HCT116 (cell line): Measurements from ENCODE around the gene LDAF1. TPM values are rescaled to one million over a fixed set of nuclear protein-coding genes. Genes with fewer than 3 reads are reported as not detected.

Source experiments
- ATAC-seq: fragments of 200-7000 bp; cut with Tn5 transposase; 2 replicates; pipeline ENCODE4 v1.9.1; 2020; ENCODE audit warnings: mild to moderate bottlenecking, moderate library complexity
- BruUV-seq: library from RNA; stranded (reverse); fragments of 400-500 nt; replicated peaks from 2 replicates; lab custom pipeline; 2021; lab: Mats Ljungman, UMichigan
- CTCF ChIA-PET: fragments of 300-600 bp; sonication (Branson Sonifier 250); formaldehyde crosslinking; loops from one replicate; lab custom pipeline; 2021; ENCODE audit warnings: antibody characterized with exemption; lab: Charles Lee
- POLR2A ChIA-PET: fragments of 300-600, 350-600 bp; sonication (Branson Sonifier 250); formaldehyde crosslinking; loops from one replicate; lab custom pipeline; 2021; ENCODE audit warnings: antibody characterized with exemption; lab: Charles Lee
- RAD21 ChIA-PET, 2 experiments: fragments of 300-600 bp; sonication (Branson Sonifier 250); formaldehyde crosslinking; loops; one replicate each; lab custom pipeline; 2023; ENCODE audit warnings: low total read pairs in 2 of 2; ENCODE audit not compliant: uncharacterized antibody in 2 of 2, unreplicated experiment in 2 of 2, low non-redundant PET in 1 of 2; lab: Charles Lee
- DNase-seq: peaks from one replicate; pipeline ENCODE4 v3.0.0-alpha.2; 2010; ENCODE audit warnings: low read depth, low spot score
- H2AFZ ChIP-seq: fragments of 200-600 bp; shearing (Covaris generic), sonication (generic); 2 replicates; pipeline ENCODE4 v1.6.1; 2017; ENCODE audit warnings: low read depth, mixed run types, mixed read lengths, antibody characterized with exemption, low read length; ENCODE audit not compliant: poor library complexity, severe bottlenecking
- H3K27ac ChIP-seq: 2 replicates; pipeline ENCODE4 v1.5.1; 2012; ENCODE audit warnings: low read depth, low read length
- H3K27me3 ChIP-seq: fragments of 200-600 bp; sonication (generic); 2 replicates; pipeline ENCODE4 v1.6.1; 2016; ENCODE audit warnings: mixed run types, low read length, mixed read lengths; ENCODE audit not compliant: insufficient read depth
- H3K36me3 ChIP-seq, 2 experiments: fragments of 200-500 bp in 1 of 2; fragments of 200-600 bp in 1 of 2; sonication (Bioruptor generic) in 1 of 2; sonication (generic) in 1 of 2; 2 replicates each; pipeline versions ENCODE4 v1.5.1 to v1.6.1; 2014 to 2016; ENCODE audit warnings: low read length in 2 of 2, inconsistent platforms in 1 of 2, mixed read lengths in 1 of 2, mixed run types in 1 of 2; ENCODE audit not compliant: insufficient read depth in 2 of 2, control insufficient read depth in 1 of 2
- H3K4me1 ChIP-seq, 2 experiments: fragments of 200-600 bp in 1 of 2; sonication (generic) in 1 of 2; 2 replicates each; pipeline versions ENCODE4 v1.5.1 to v1.6.1; 2012 to 2017; ENCODE audit warnings: low read length in 2 of 2, inconsistent platforms in 1 of 2, mild to moderate bottlenecking in 1 of 2, mixed read lengths in 1 of 2, mixed run types in 1 of 2, moderate library complexity in 1 of 2; ENCODE audit not compliant: insufficient read depth in 2 of 2, control insufficient read depth in 1 of 2
- H3K4me2 ChIP-seq: fragments of 200-600 bp; sonication (generic); 2 replicates; pipeline ENCODE4 v1.6.1; 2017; ENCODE audit warnings: mixed run types, low read length, mixed read lengths
- H3K4me3 ChIP-seq, 2 experiments: fragments of 200-600 bp in 1 of 2; sonication (generic) in 1 of 2; replicated peaks in 1 of 2; 2 replicates each; pipeline ENCODE4 v1.5.1; 2011 to 2016; ENCODE audit warnings: low read length in 2 of 2, control low read depth in 1 of 2, low read depth in 1 of 2, mild to moderate bottlenecking in 1 of 2, mixed read lengths in 1 of 2, mixed run types in 1 of 2
- H3K79me2 ChIP-seq: fragments of 200-600 bp; sonication (generic); 2 replicates; pipeline ENCODE4 v1.6.1; 2017; ENCODE audit warnings: mild to moderate bottlenecking, mixed run types, low read length, moderate library complexity, mixed read lengths; ENCODE audit not compliant: insufficient read depth
- H3K9ac ChIP-seq: fragments of 200-600 bp; sonication (generic); 2 replicates; pipeline ENCODE4 v1.6.1; 2016; ENCODE audit warnings: low read length, mixed read lengths
- H3K9me2 ChIP-seq: fragments of 200-600 bp; sonication (generic), shearing (Covaris generic); 2 replicates; pipeline ENCODE4 v1.6.1; 2017; ENCODE audit warnings: mixed run types, mild to moderate bottlenecking, moderate library complexity; ENCODE audit not compliant: insufficient read depth
- H3K9me3 ChIP-seq, 2 experiments: fragments of 200-500 bp in 1 of 2; fragments of 200-600 bp in 1 of 2; sonication (Bioruptor generic) in 1 of 2; sonication (generic) in 1 of 2; 2 replicates each; pipeline ENCODE4 v1.6.1; 2014 to 2017; ENCODE audit warnings: low read length in 2 of 2, mixed read lengths in 2 of 2, inconsistent platforms in 1 of 2, low read depth in 1 of 2, mild to moderate bottlenecking in 1 of 2, mixed run types in 1 of 2, moderate library complexity in 1 of 2; ENCODE audit not compliant: control insufficient read depth in 1 of 2, insufficient read depth in 1 of 2
- H4K20me1 ChIP-seq: fragments of 200-600 bp; sonication (generic), shearing (Covaris generic); 2 replicates; pipeline ENCODE4 v1.6.1; 2017; ENCODE audit warnings: mixed run types, mild to moderate bottlenecking, moderate library complexity; ENCODE audit not compliant: insufficient read depth
- ATF3 ChIP-seq: IDR thresholded peaks from 2 replicates; pipeline ENCODE4 v1.6.1; 2012
- CBX3 ChIP-seq: IDR thresholded peaks from 2 replicates; pipeline ENCODE4 v1.6.1; 2012; ENCODE audit warnings: low read depth
- CTCF ChIP-seq, 3 experiments: fragments of 200-600 bp in 1 of 3; sonication (generic) in 1 of 3; IDR thresholded peaks in 2 of 3; conservative IDR thresholded peaks in 1 of 3; 2 replicates each; pipeline ENCODE4 v1.5.1; 2012 to 2017; ENCODE audit warnings: low read depth in 2 of 3, low read length in 2 of 3, antibody characterized with exemption in 1 of 3, borderline replicate concordance in 1 of 3, control low read depth in 1 of 3, mild to moderate bottlenecking in 1 of 3, mixed read lengths in 1 of 3, mixed run types in 1 of 3, moderate library complexity in 1 of 3; ENCODE audit not compliant: insufficient read depth in 1 of 3
- ELF1 ChIP-seq: IDR thresholded peaks from 2 replicates; pipeline ENCODE4 v1.6.1; 2012; ENCODE audit warnings: low read depth, borderline replicate concordance
- EZH2phosphoT487 ChIP-seq: fragments of 200-600 bp; IDR thresholded peaks from 2 replicates; pipeline ENCODE4 v1.6.1; 2018; ENCODE audit warnings: antibody characterized with exemption, borderline replicate concordance
- FOSL1 ChIP-seq: IDR thresholded peaks from 2 replicates; pipeline ENCODE4 v1.6.1; 2012; ENCODE audit warnings: low read depth
- JUND ChIP-seq: IDR thresholded peaks from 2 replicates; pipeline ENCODE4 v1.6.1; 2012
- POLR2AphosphoS5 ChIP-seq: IDR thresholded peaks from 2 replicates; pipeline ENCODE4 v1.6.1; 2011; ENCODE audit warnings: mild to moderate bottlenecking, low read depth, low read length, moderate library complexity
- RAD21 ChIP-seq: IDR thresholded peaks from 2 replicates; pipeline ENCODE4 v1.6.1; 2012; ENCODE audit warnings: low read depth, mild to moderate bottlenecking
- SP1 ChIP-seq: IDR thresholded peaks from 2 replicates; pipeline ENCODE4 v1.6.1; 2012; ENCODE audit warnings: low read depth
- SRF ChIP-seq: IDR thresholded peaks from 2 replicates; pipeline ENCODE4 v1.6.1; 2012; ENCODE audit warnings: low read depth
- YY1 ChIP-seq: IDR thresholded peaks from 2 replicates; pipeline ENCODE4 v1.6.1; 2011; ENCODE audit warnings: low read length, low read depth, moderate library complexity, mild to moderate bottlenecking; ENCODE audit not compliant: insufficient replicate concordance; ENCODE audit errors: extremely low read depth
- ZFX ChIP-seq: fragments of 450-650 bp; IDR thresholded peaks from 2 replicates; pipeline ENCODE4 v1.6.1; 2017
- ZNF274 ChIP-seq: fragments of 200-500 bp; sonication (Bioruptor generic); IDR thresholded peaks from 2 replicates; pipeline ENCODE4 v1.6.1; 2014; ENCODE audit warnings: mild to moderate bottlenecking, low read depth, low read length, inconsistent platforms
- intact Hi-C: fragments of 100-400 bp; cut with micrococcal nuclease; formaldehyde crosslinking; loops from 2 replicates; pipeline ENCODE4 v1.10.0; 2022
- total RNA-seq: library from RNA; stranded (reverse); gene quantifications from one replicate; pipeline ENCODE4 v1.2.1, GENCODE V29; 2021; ENCODE audit not compliant: unreplicated experiment
- TF ChIP-seq, protein P1 (sequence below): IDR thresholded peaks from 2 replicates; pipeline ENCODE4 v1.6.1; 2011; ENCODE audit warnings: mild to moderate bottlenecking, low read length, moderate library complexity; ENCODE audit not compliant: insufficient replicate concordance; ENCODE audit errors: extremely low read depth

Gene LDAF1
- total RNA-seq, 1 experiment from 2014 or later = 30.0 TPM

GRCh38 chr16:21166561-21166961 is 8.1 kb downstream of the LDAF1 start:
- Histone ChIP-seq H3K4me1 (peaks cover 0 to 12% of the 10 kb centered on the region in 2 experiments; a peak in 1 of 4 replicates), H3K27me3 (no peaks in the 10 kb centered on the region), H3K9me2 (no peaks in the 10 kb centered on the region), H3K27ac (no peak overlapping the region), H3K4me2 (no peak overlapping the region), H2AFZ (no peak overlapping the region), H3K36me3 (peaks cover 11 to 17% of the 10 kb centered on the region in 2 experiments), H3K9ac (no peak overlapping the region), H3K4me3 (no peak overlapping the region), H3K79me2 (no peaks in the 10 kb centered on the region), H4K20me1 (no peaks in the 10 kb centered on the region), H3K9me3 (no peaks in the 10 kb centered on the region)
- no peak for TF ChIP-seq ATF3
- no peak for TF ChIP-seq JUND
- TF ChIP-seq ZNF274 = no peak
- no peak for TF ChIP-seq RAD21
- no peak for TF ChIP-seq CBX3
- no peak for TF ChIP-seq ELF1
- TF ChIP-seq SRF = no peak
- no peak for TF ChIP-seq POLR2AphosphoS5
- TF ChIP-seq YY1 = no peak
- TF ChIP-seq, protein P1, sequence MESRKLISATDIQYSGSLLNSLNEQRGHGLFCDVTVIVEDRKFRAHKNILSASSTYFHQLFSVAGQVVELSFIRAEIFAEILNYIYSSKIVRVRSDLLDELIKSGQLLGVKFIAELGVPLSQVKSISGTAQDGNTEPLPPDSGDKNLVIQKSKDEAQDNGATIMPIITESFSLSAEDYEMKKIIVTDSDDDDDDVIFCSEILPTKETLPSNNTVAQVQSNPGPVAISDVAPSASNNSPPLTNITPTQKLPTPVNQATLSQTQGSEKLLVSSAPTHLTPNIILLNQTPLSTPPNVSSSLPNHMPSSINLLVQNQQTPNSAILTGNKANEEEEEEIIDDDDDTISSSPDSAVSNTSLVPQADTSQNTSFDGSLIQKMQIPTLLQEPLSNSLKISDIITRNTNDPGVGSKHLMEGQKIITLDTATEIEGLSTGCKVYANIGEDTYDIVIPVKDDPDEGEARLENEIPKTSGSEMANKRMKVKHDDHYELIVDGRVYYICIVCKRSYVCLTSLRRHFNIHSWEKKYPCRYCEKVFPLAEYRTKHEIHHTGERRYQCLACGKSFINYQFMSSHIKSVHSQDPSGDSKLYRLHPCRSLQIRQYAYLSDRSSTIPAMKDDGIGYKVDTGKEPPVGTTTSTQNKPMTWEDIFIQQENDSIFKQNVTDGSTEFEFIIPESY = no peak
- no peak for TF ChIP-seq ZFX
- no peak for TF ChIP-seq EZH2phosphoT487
- TF ChIP-seq FOSL1 = no peak
- TF ChIP-seq CTCF (IDR thresholded peaks at IDR 0.05 in 2 of 3, conservative IDR thresholded peaks at IDR 0.05 in 1 of 3; ENCODE audit: borderline replicate concordance in 1 of 3, insufficient read depth in 1 of 3, low read depth in 2 of 3, low read length in 2 of 3) = no peak
- no peak for TF ChIP-seq SP1
- RAD21 ChIA-PET = no interaction called here
- CTCF ChIA-PET = no interaction called here
- POLR2A ChIA-PET = no interaction called here
- DNase-seq = no peak
- BruUV-seq = no TSS peak
- no peak for ATAC-seq
- intact Hi-C loops = no loop called here
